ENCODE data around the gene WDFY2. TPM values are rescaled to one million over a fixed set of nuclear protein-coding genes. Genes with fewer than 3 reads are reported as not detected.
A peak's percentile ranks its signal among the peaks of the same experiment; 100 is the strongest.

WDFY2 gene
- total RNA-seq, 4 donors from 2014 or later, result 7.7 to 23.3 (median 18.2) TPM

DNA sequence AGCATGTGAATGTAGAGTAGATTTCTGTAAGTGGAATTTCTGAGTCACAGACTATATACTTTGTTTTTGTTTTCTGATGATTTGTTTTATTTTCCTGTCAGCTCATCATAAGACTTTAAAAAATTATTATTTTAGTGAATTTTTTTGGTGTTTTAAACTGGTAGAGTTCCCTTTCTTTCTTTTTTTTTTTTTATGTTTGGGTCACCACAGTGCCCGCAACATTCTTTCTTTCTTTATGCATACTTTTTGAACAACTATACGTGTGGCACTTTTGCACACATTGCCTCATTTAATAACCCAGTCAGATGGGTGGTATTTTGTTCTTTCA lies 46.0 kb downstream of the WDFY2 start:
- Histone ChIP-seq H3K27me3 (no peaks in the 10 kb centered on the region), H3K4me3 (no peak overlapping the region), H3K36me3 (no peaks in the 10 kb centered on the region), H3K9me3 (no peaks in the 10 kb centered on the region), H3K27ac (no peak overlapping the region), H3K4me1 (peaks cover 10 to 65% (median 21%) of the 10 kb centered on the region in 3 donors)
- intact Hi-C loops (cut with DNase I), result no loop called here
- 88 to 97% methylated on average over 2 of the region's 2 CpGs for WGBS, 2 donors
- TF ChIP-seq, protein P1, sequence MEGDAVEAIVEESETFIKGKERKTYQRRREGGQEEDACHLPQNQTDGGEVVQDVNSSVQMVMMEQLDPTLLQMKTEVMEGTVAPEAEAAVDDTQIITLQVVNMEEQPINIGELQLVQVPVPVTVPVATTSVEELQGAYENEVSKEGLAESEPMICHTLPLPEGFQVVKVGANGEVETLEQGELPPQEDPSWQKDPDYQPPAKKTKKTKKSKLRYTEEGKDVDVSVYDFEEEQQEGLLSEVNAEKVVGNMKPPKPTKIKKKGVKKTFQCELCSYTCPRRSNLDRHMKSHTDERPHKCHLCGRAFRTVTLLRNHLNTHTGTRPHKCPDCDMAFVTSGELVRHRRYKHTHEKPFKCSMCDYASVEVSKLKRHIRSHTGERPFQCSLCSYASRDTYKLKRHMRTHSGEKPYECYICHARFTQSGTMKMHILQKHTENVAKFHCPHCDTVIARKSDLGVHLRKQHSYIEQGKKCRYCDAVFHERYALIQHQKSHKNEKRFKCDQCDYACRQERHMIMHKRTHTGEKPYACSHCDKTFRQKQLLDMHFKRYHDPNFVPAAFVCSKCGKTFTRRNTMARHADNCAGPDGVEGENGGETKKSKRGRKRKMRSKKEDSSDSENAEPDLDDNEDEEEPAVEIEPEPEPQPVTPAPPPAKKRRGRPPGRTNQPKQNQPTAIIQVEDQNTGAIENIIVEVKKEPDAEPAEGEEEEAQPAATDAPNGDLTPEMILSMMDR (IDR thresholded peaks at IDR 0.05), result no peak
- TF ChIP-seq POLR2A (IDR thresholded peaks at IDR 0.05), result no peak
- no peak for DNase-seq

DNA sequence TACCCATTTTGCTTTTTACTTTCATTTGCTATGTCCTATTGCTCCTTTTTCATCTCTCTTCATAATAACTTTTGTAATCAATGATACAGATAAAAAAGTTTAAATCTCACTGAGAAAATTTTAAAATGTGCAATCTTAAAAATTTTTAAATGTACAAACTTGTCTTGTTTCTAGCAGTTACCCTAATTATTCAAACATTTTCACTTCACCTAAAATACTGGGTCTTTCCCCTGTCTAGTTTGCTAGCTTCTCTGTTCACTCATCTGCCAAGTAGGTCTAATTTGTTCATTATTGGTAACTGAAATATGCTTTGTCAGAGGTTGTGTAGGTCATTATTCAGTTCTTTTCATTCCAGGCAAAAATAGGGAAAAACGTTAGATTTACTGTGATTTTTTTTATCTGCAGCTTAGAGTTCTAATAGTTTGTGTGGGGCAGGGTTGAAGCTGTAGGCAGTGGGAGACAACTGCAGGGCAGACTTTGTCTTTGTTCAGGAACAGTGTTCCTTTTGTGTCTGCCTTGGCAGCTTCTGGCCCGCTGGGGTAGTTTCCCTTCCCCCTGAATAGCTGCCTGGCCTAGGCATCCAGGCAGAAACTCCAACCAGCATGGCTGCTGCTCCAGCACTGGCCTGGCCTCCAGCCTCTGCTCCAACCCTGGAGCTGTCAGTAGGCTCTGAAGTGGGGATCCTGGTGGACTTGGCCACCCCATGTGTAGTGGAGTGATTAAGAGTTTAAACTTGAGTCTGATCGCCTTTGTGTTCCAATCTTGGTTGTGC lies 48.5 kb downstream of the WDFY2 start:
- intact Hi-C loops (cut with DNase I), result no loop called here
- H3K36me3 ChIP-seq, result no peaks in the 10 kb centered on the region
- TF ChIP-seq POLR2A (IDR thresholded peaks at IDR 0.05), result no peak
- TF ChIP-seq, protein P1 (IDR thresholded peaks at IDR 0.05), result no peak
- peak overlapping the region in 1 of 4 donors; percentile 25 for H3K27ac ChIP-seq
- no peak for DNase-seq
- WGBS, 2 donors, result 47 to 54% methylated on average over 3 of the region's 3 CpGs
- no peaks in the 10 kb centered on the region for H3K27me3 ChIP-seq
- H3K4me1 ChIP-seq, result peaks cover under 1 to 63% (median 8%) of the 10 kb centered on the region in 3 donors
- no peaks in the 10 kb centered on the region for H3K9me3 ChIP-seq
- no peak overlapping the region for H3K4me3 ChIP-seq

DNA sequence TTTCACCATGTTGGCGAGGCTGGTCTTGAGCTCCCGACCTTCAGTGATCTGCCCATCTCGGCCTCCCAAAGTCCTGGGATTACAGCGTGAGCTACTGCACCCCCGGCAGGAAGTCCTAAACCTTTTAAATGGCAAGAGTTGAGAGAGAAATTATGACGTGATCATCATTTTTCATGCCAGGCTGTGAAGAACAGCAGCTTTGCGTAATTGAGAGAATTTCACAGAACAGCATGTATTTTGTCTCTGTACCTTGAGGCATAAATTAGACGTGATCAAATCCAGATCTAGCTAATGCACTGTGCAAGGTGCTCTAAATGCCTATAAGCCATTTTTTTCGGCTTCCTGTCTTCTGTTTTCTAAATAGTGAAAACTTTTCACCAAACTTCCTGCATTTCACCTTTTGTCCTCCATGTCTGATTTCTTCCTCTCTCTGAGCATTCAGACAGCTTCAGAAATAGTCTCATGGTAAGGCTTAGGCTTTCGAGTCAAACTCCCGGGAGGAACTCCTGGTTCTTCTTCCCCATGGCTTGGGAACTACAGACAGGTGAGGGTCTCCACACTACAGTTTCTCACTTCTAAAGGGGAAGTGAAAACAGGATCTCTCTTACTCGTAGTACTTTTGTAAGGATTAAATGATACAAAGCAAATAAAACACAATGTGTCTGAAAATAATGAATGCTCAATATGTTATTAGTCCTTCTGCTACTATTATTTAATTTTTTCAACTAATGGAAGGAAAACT lies 51.0 kb downstream of the WDFY2 start:
- Histone ChIP-seq H3K27me3 (no peaks in the 10 kb centered on the region), H3K27ac (no peak overlapping the region), H3K36me3 (no peaks in the 10 kb centered on the region), H3K9me3 (no peaks in the 10 kb centered on the region), H3K4me1 (peaks cover 6 to 75% (median 21%) of the 10 kb centered on the region in 3 donors), H3K4me3 (no peak overlapping the region)
- TF ChIP-seq POLR2A (IDR thresholded peaks at IDR 0.05), result no peak
- TF ChIP-seq, protein P1 (IDR thresholded peaks at IDR 0.05), result no peak
- DNase-seq, result no peak
- 81 to 84% methylated on average over 12 of the region's 12 CpGs for WGBS, 2 donors
- intact Hi-C loops (cut with DNase I), result no loop called here

DNA sequence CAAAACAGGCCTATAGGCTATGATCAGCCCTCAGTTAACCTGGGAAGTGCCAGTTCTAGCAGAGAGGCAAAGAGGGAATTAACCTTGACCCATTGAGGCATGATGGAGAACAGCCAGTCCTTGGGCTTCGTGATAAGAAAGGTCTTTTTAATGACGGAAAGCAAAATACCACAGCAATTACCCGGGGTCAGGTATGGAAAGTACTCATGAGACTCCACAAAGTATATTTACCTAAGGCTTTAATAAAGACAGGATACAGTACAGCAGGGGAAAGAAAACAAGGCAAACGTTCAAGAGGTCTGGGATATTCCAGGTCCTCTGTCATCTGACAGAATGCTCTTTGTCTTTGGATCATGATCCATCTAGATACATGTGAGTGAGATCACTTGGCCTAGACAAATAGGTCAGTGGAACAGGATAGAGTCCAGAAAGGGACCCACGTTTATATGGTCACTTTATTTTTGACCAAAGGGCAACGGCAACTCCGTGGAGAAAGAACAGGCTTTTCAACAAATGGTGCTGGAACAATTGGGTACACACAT lies 52.2 kb downstream of the WDFY2 start:
- Histone ChIP-seq H3K36me3 (no peaks in the 10 kb centered on the region), H3K9me3 (no peaks in the 10 kb centered on the region), H3K4me1 (peaks cover 6 to 73% (median 21%) of the 10 kb centered on the region in 3 donors), H3K27ac (no peak overlapping the region), H3K27me3 (no peaks in the 10 kb centered on the region), H3K4me3 (no peak overlapping the region)
- DNase-seq, result no peak
- TF ChIP-seq, protein P1 (IDR thresholded peaks at IDR 0.05), result no peak
- no peak for TF ChIP-seq POLR2A (IDR thresholded peaks at IDR 0.05)
- 57 to 71% methylated on average over 7 of the region's 7 CpGs for WGBS, 2 donors
- intact Hi-C loops (cut with DNase I), result no loop called here

DNA sequence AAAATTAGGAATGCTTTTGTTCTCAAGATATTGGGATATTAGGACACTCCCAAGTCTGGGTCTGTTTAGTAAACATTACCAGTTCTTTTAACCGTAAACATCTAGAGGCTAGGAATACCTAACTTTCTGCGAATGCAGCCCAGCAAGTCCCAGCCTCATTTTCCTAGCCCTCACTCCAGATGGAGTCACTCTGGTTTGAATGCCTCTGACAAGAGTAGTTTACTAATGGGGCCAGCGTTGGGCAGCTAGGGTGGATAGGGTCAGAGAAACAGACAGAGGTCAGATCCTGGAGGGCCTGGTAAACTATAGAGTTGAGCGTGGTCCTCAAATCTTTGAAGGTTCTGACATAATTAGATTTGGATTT lies 53.6 kb downstream of the WDFY2 start:
- no peak overlapping the region for H3K4me3 ChIP-seq
- intact Hi-C loops (cut with DNase I), result no loop called here
- H3K27ac ChIP-seq, result no peak overlapping the region
- H3K27me3 ChIP-seq, result no peaks in the 10 kb centered on the region
- H3K9me3 ChIP-seq, result no peaks in the 10 kb centered on the region
- no peak for TF ChIP-seq POLR2A (IDR thresholded peaks at IDR 0.05)
- TF ChIP-seq, protein P1 (IDR thresholded peaks at IDR 0.05), result no peak
- H3K36me3 ChIP-seq, result no peaks in the 10 kb centered on the region
- no peak for DNase-seq
- H3K4me1 ChIP-seq, result peaks cover 6 to 60% (median 19%) of the 10 kb centered on the region in 3 donors
- 78 to 97% methylated on average over 3 to 4 of the region's 4 CpGs for WGBS, 2 donors
